Gastroesophageal sphincter (tissue), 3 donors: ENCODE results near the gene COPS9.

Experiments
- EP300 ChIP-seq: sonication (generic); formaldehyde crosslinking; IDR thresholded peaks from one replicate; pipeline ENCODE4 v1.6.1; 2017; ENCODE audit warnings: antibody characterized with exemption, mild to moderate bottlenecking
- POLR2A ChIP-seq, 2 donors: fragments of 450-650 bp; IDR thresholded peaks; one replicate each; pipeline ENCODE4 v1.6.1; 2017; ENCODE audit warnings: antibody characterized with exemption in 2 of 2, mild to moderate bottlenecking in 2 of 2, moderate library complexity in 1 of 2
- POLR2AphosphoS5 ChIP-seq: sonication (generic); formaldehyde crosslinking; IDR thresholded peaks from one replicate; pipeline ENCODE4 v1.6.1; 2017; ENCODE audit warnings: antibody characterized with exemption
- TF ChIP-seq, protein P1 (sequence below), 4 experiments: fragments of 200-600 bp in 2 of 4; fragments of 450-650 bp in 2 of 4; sonication (generic) in 1 of 4; IDR thresholded peaks; one replicate each; pipeline ENCODE4 v1.5.1; 2017 to 2019; ENCODE audit warnings: antibody characterized with exemption in 4 of 4, mild to moderate bottlenecking in 2 of 4, moderate library complexity in 2 of 4

- no peak for TF ChIP-seq EP300
- TF ChIP-seq POLR2AphosphoS5: no peak
- TF ChIP-seq, protein P1, sequence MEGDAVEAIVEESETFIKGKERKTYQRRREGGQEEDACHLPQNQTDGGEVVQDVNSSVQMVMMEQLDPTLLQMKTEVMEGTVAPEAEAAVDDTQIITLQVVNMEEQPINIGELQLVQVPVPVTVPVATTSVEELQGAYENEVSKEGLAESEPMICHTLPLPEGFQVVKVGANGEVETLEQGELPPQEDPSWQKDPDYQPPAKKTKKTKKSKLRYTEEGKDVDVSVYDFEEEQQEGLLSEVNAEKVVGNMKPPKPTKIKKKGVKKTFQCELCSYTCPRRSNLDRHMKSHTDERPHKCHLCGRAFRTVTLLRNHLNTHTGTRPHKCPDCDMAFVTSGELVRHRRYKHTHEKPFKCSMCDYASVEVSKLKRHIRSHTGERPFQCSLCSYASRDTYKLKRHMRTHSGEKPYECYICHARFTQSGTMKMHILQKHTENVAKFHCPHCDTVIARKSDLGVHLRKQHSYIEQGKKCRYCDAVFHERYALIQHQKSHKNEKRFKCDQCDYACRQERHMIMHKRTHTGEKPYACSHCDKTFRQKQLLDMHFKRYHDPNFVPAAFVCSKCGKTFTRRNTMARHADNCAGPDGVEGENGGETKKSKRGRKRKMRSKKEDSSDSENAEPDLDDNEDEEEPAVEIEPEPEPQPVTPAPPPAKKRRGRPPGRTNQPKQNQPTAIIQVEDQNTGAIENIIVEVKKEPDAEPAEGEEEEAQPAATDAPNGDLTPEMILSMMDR (IDR thresholded peaks at IDR 0.05): no peak
- no peak for TF ChIP-seq POLR2A (IDR thresholded peaks at IDR 0.05)
Measured at GRCh38 chr2:240166191-240166590, 30.1 kb upstream of the COPS9 start.
